GM12872 (cell line): Measurements from ENCODE around the gene FAM180B.

ENCODE experiments used
- CTCF ChIP-seq: IDR thresholded peaks from 3 replicates; pipeline ENCODE4 v1.5.1; 2011; ENCODE audit warnings: low read depth, mild to moderate bottlenecking, low read length, moderate library complexity; ENCODE audit not compliant: insufficient read depth

FAM180B gene

DNA sequence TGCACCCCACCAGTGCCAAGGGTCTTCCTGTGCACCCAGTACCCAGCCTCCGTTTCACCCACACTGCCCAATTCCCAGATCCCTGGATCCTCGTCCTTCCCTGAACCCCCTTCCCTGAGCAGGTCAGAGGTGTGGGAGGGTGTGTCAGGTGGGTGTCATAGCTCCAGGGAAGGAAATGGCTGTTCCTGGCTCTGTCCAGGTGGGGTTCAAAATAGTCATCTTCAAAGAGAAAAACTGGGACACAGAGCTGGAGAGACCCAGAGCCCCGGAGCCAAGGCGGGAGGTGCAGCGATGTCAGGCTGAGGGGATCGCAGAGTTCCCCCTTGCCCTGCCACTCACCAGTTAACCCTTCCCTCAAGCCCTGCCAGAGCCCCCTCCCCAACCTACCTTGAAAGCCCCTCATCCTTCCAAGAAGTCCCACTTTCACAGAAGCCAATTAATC is 7.0 kb downstream of the FAM180B start:
- TF ChIP-seq CTCF: no peak

DNA sequence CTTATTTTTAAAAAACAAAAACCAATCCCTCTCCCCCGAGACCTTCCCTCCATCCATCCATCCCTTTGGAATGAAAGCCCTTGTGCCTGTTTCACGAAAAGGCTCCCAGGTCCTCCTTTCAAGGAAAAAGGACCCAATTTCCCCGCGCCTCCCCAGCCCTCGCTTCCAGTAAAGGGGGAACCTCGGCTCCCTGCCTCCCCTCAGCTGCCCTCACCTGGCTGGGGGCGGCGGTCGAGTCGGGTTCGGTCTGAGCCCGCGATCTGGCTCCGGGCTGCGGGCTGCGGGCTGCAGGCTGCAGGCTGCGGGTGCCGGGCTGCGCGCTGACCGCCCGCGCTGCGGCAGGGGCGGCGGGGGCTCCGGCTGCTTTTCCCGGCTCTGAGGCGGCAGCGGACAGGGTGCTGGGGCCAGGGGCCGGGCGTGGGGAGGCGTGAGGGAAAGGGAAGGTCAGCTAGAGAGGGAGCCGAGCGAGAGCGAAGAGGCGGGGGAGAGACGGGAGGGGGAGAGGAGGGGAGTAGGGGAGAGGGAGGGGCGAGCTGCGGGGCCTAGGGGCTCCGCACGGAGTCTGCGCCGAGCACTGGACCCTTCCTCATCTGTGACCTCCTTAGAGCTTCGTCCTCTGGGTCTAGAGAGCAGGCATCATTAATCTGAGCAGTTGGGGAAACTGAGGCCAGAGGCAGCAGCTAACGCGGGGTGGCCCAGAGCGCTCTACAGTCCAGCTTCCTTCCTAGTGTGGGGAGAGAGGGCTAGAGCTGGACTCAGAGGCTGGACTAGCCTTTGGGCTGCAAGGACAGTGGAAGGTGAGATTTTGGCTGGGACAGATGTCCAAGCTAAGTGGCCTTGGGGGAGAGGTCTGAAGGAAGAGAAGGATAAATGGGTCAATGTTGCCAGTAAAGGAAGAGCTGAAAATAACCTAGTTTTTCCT is 7.7 kb downstream of the FAM180B start, which contains the start of gene C1QTNF4:
Gene C1QTNF4, minus strand, starts transcription at position 478 of the 922 bp plus-strand sequence. CDS start 3,601 bp downstream, outside the sequence.
- no peak for TF ChIP-seq CTCF

GRCh38 chr11:47595029-47595428 is 8.6 kb downstream of the FAM180B start:
- TF ChIP-seq CTCF: no peak

DNA sequence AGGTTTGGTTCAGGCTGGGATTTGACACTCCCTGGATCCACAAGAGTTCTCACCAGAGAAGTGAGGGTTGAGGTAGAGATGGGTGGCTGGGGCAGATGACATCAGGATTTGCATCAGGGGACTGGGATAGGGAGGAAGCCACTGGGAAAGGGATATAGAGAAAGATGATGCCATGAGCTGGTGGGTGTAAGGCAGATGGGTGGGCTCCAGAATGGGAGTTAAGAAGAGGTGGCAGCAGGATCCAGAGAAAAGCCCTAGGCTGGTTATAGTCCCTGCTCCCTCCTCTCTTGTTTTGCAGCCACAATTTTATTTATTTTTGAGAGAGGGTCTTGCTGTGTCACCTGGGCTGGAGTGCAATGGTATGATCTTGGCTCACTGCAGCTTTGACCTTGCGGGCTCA is 9.5 kb downstream of the FAM180B start:
- no peak for TF ChIP-seq CTCF

DNA sequence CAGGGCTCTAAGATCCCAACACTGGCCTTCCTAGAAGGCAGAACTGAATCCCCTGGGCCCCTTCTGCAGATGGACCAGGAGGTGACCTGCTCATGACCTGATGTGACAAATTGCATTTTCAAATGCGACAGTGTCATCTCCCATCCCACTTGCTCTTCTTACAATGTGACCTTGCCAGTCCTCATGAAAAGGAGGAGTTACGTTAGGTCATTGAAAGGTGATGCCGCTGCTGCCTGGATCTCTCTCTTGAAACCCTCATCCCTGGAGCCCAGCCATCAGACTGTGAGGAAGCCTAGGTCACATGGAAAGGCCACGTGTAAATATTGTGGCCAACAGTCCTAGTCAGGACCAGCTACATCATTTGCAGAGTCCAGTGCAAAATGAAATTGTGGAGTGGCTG is 13.4 kb downstream of the FAM180B start:
- no peak for TF ChIP-seq CTCF

- TF ChIP-seq CTCF: no peak
Observed at GRCh38 chr11:47603295-47603694, 16.8 kb downstream of the FAM180B start.

GRCh38 chr11:47605921-47606320 is 19.4 kb downstream of the FAM180B start:
- no peak for TF ChIP-seq CTCF
